Liver (tissue), 9 donors: ENCODE measurements around the gene PEX6. TPM values are rescaled to one million over a fixed set of nuclear protein-coding genes. Genes with fewer than 3 reads are reported as not detected.

Experiments
- DNase-seq: peaks from one replicate; pipeline ENCODE4 v3.0.0-alpha.2; 2017; ENCODE audit warnings: low spot score
- H3K27ac ChIP-seq, 2 donors: one replicate each; pipeline ENCODE4 v1.7.0; 2013; ENCODE audit warnings: inconsistent platforms in 2 of 2, low read length in 2 of 2, control low read depth in 1 of 2, low read depth in 1 of 2, mild to moderate bottlenecking in 1 of 2
- H3K27me3 ChIP-seq, 4 donors: one replicate each; pipeline versions ENCODE4 v1.6.1 to v1.7.0; 2013; ENCODE audit warnings: low read length in 3 of 4, inconsistent platforms in 1 of 4, mild to moderate bottlenecking in 1 of 4, moderate library complexity in 1 of 4; ENCODE audit not compliant: control insufficient read depth in 4 of 4, insufficient read depth in 4 of 4
- H3K36me3 ChIP-seq, 4 donors: one replicate each; pipeline versions ENCODE4 v1.6.1 to v1.7.0; 2013; ENCODE audit warnings: low read length in 3 of 4, mild to moderate bottlenecking in 3 of 4, low read depth in 1 of 4, moderate library complexity in 1 of 4; ENCODE audit not compliant: control insufficient read depth in 4 of 4, insufficient read depth in 3 of 4
- H3K4me1 ChIP-seq, 4 donors: one replicate each; pipeline versions ENCODE4 v1.6.1 to v1.7.0; 2013; ENCODE audit warnings: low read length in 3 of 4, mild to moderate bottlenecking in 3 of 4, moderate library complexity in 1 of 4; ENCODE audit not compliant: control insufficient read depth in 4 of 4, insufficient read depth in 4 of 4
- H3K4me3 ChIP-seq, 3 donors: one replicate each; pipeline versions ENCODE4 v1.6.1 to v1.7.0; 2013; ENCODE audit warnings: low read length in 3 of 3, control low read depth in 1 of 3, low read depth in 1 of 3, mild to moderate bottlenecking in 1 of 3
- H3K9ac ChIP-seq, 2 donors: one replicate each; pipeline ENCODE4 v1.7.0; 2013; ENCODE audit warnings: low read length in 2 of 2, mild to moderate bottlenecking in 2 of 2, moderate library complexity in 2 of 2, control low read depth in 1 of 2, low read depth in 1 of 2
- H3K9me3 ChIP-seq, 4 donors: one replicate each; pipeline versions ENCODE4 v1.6.1 to v1.7.0; 2013; ENCODE audit warnings: low read length in 3 of 4; ENCODE audit not compliant: control insufficient read depth in 4 of 4
- ATF3 ChIP-seq: IDR thresholded peaks from 2 replicates; pipeline ENCODE4 v1.6.1; 2016; ENCODE audit warnings: antibody characterized with exemption
- CTCF ChIP-seq: fragments of 150-350 bp; IDR thresholded peaks from 2 replicates; pipeline ENCODE4 v1.5.1; 2017; ENCODE audit warnings: improper control_type of control experiment, low read depth, low read length; ENCODE audit not compliant: missing input control
- EGR1 ChIP-seq, 2 donors: IDR thresholded peaks; 2 replicates each; pipeline ENCODE4 v1.6.1; 2016 to 2018; ENCODE audit warnings: antibody characterized with exemption in 2 of 2, low read depth in 2 of 2
- FOXA1 ChIP-seq: IDR thresholded peaks from 2 replicates; pipeline ENCODE4 v1.6.1; 2016; ENCODE audit warnings: antibody characterized with exemption
- FOXA2 ChIP-seq: IDR thresholded peaks from 2 replicates; pipeline ENCODE4 v1.6.1; 2016; ENCODE audit warnings: antibody characterized with exemption
- GABPA ChIP-seq, 2 donors: IDR thresholded peaks in 1 of 2; conservative IDR thresholded peaks in 1 of 2; 2 replicates each; pipeline ENCODE4 v1.6.1; 2016; ENCODE audit warnings: antibody characterized with exemption in 2 of 2, mild to moderate bottlenecking in 1 of 2, moderate library complexity in 1 of 2
- HNF4A ChIP-seq, 2 donors: conservative IDR thresholded peaks; 2 replicates each; pipeline ENCODE4 v1.6.1; 2016; ENCODE audit warnings: antibody characterized with exemption in 2 of 2, mild to moderate bottlenecking in 2 of 2
- HNF4G ChIP-seq: IDR thresholded peaks from 2 replicates; pipeline ENCODE4 v1.6.1; 2016; ENCODE audit warnings: antibody characterized with exemption
- JUND ChIP-seq, 2 donors: IDR thresholded peaks; 2 replicates each; pipeline ENCODE4 v1.6.1; 2016; ENCODE audit warnings: antibody characterized with exemption in 2 of 2
- MAX ChIP-seq: IDR thresholded peaks from 2 replicates; pipeline ENCODE4 v1.6.1; 2016; ENCODE audit warnings: antibody characterized with exemption
- NR2F2 ChIP-seq: IDR thresholded peaks from 2 replicates; pipeline ENCODE4 v1.6.1; 2016; ENCODE audit warnings: antibody characterized with exemption
- RAD21 ChIP-seq, 2 donors: IDR thresholded peaks; 2 replicates each; pipeline ENCODE4 v1.6.1; 2016; ENCODE audit warnings: antibody characterized with exemption in 2 of 2, mild to moderate bottlenecking in 2 of 2
- REST ChIP-seq: IDR thresholded peaks from 2 replicates; pipeline ENCODE4 v1.6.1; 2016; ENCODE audit warnings: antibody characterized with exemption, mild to moderate bottlenecking
- RXRA ChIP-seq, 2 donors: IDR thresholded peaks; 2 replicates each; pipeline ENCODE4 v1.6.1; 2017 to 2018; ENCODE audit warnings: antibody characterized with exemption in 2 of 2, mild to moderate bottlenecking in 1 of 2
- SP1 ChIP-seq: IDR thresholded peaks from 2 replicates; pipeline ENCODE4 v1.6.1; 2018; ENCODE audit warnings: antibody characterized with exemption, mild to moderate bottlenecking
- TAF1 ChIP-seq: conservative IDR thresholded peaks from 2 replicates; pipeline ENCODE4 v1.6.1; 2016; ENCODE audit warnings: antibody characterized with exemption, mild to moderate bottlenecking
- YY1 ChIP-seq: IDR thresholded peaks from 2 replicates; pipeline ENCODE4 v1.6.1; 2016; ENCODE audit warnings: antibody characterized with exemption, mild to moderate bottlenecking
- ZBTB33 ChIP-seq: IDR thresholded peaks from 2 replicates; pipeline ENCODE4 v1.6.1; 2016; ENCODE audit warnings: antibody characterized with exemption
- WGBS: extraction: QIAGEN DNeasy Blood & Tissue Kit; methylation state at CpG from one replicate; pipeline ENCODE4 v1.1.7; 2013; 5-methylcytosine and 5-hydroxymethylcytosine counted together
- polyA plus RNA-seq, 2 donors: library from polyadenylated mRNA; stranded (reverse) in 1 of 2; unstranded in 1 of 2; fragments of 200-250 nt in 1 of 2; fragments of >200 nt in 1 of 2; fragmentation: Nextera tagmentation in 1 of 2; extraction: Ambion mirVana in 1 of 2; gene quantifications; one replicate each; pipeline versions ENCODE4 v1.2.1 to v1.2.3, GENCODE V29; 2013 to 2015
- total RNA-seq, 2 donors: library from RNA; depleted of rRNA; stranded (reverse); fragments of >200 nt; gene quantifications; one replicate each; pipeline ENCODE4 v1.2.3, GENCODE V29; 2014
- donor health status: healthy.
- donor health status: healthy.
- donor health status: healthy.
- donor health status: healthy.
- donor health status: healthy.

Gene PEX6
- total and polyA plus RNA-seq, 4 donors: 5.4 to 20.7 (median 15.2) TPM

- peaks cover 0 to 9% (median 2%) of the 10 kb centered on the region in 4 donors for H3K4me1 ChIP-seq
- no peak for TF ChIP-seq HNF4A (conservative IDR thresholded peaks at IDR 0.05)
- no peak for TF ChIP-seq JUND (IDR thresholded peaks at IDR 0.05)
- no peak for TF ChIP-seq HNF4G
- TF ChIP-seq SP1: no peak
- TF ChIP-seq ATF3: no peak
- no peak for TF ChIP-seq YY1
- no peak overlapping the region for H3K27ac ChIP-seq
- DNase-seq: no peak
- no peak overlapping the region for H3K9ac ChIP-seq
- H3K36me3 ChIP-seq: peaks cover 10 to 40% (median 25%) of the 10 kb centered on the region in 4 donors
- H3K27me3 ChIP-seq: no peaks in the 10 kb centered on the region
- H3K4me3 ChIP-seq: no peak overlapping the region
- H3K9me3 ChIP-seq: no peaks in the 10 kb centered on the region
- 93% methylated on average over 12 of the region's 12 CpGs for WGBS
These were observed 10.8 kb downstream of the PEX6 start for GRCh38 chr6:42968126-42968701.

GRCh38 chr6:42967228-42967627, 11.8 kb downstream of the PEX6 start:
- H3K27me3 ChIP-seq: no peaks in the 10 kb centered on the region
- 96% methylated on average over 11 of the region's 11 CpGs for WGBS
- no peaks in the 10 kb centered on the region for H3K9me3 ChIP-seq
- no peak overlapping the region for H3K4me3 ChIP-seq
- no peak for DNase-seq
- no peak overlapping the region for H3K9ac ChIP-seq
- no peak for TF ChIP-seq HNF4G
- TF ChIP-seq NR2F2: no peak
- TF ChIP-seq REST: no peak
- no peak for TF ChIP-seq JUND (IDR thresholded peaks at IDR 0.05)
- no peak for TF ChIP-seq CTCF
- no peak for TF ChIP-seq SP1
- no peak for TF ChIP-seq YY1
- TF ChIP-seq TAF1: no peak
- no peak for TF ChIP-seq EGR1 (IDR thresholded peaks at IDR 0.05; ENCODE audit: low read depth in 2 of 2)
- TF ChIP-seq GABPA (IDR thresholded peaks at IDR 0.05 in 1 of 2, conservative IDR thresholded peaks at IDR 0.05 in 1 of 2): no peak
- TF ChIP-seq RXRA (IDR thresholded peaks at IDR 0.05): no peak
- TF ChIP-seq MAX: no peak
- no peak for TF ChIP-seq FOXA2
- no peak for TF ChIP-seq ZBTB33
- no peak for TF ChIP-seq FOXA1
- no peak for TF ChIP-seq HNF4A (conservative IDR thresholded peaks at IDR 0.05)
- no peak for TF ChIP-seq ATF3
- no peak for TF ChIP-seq RAD21 (IDR thresholded peaks at IDR 0.05)
- H3K36me3 ChIP-seq: peaks cover 10 to 44% (median 28%) of the 10 kb centered on the region in 4 donors
- H3K27ac ChIP-seq: no peak overlapping the region
- H3K4me1 ChIP-seq: peaks cover 2 to 16% (median 7%) of the 10 kb centered on the region in 4 donors
